ENCODE measurements around the gene SIRT2. TPM values are rescaled to one million over a fixed set of nuclear protein-coding genes. Genes with fewer than 3 reads are reported as not detected.

SIRT2 gene
- total and polyA plus RNA-seq, 2 of the 8 experiments (the other 6 are each of a cell fraction or from before 2014, with no cell fraction given): 6.5 to 10.0 TPM

GRCh38 chr19:38907227-38907626 is 7.8 kb upstream of the SIRT2 start:
- ChIA-PET POLR2A (ENCODE audit: partially characterized antibody) (interaction anchor here (0.8 to 1.5 kb wide), 3 partner anchors 10 to 27 kb away, joined by 3 to 4 read pairs (median 4); no protein-coding TSS in a partner anchor), CTCF (ENCODE audit: partially characterized antibody) (interaction anchor here (1.2 kb wide), 1 partner anchor 22 kb away, joined by 5 read pairs; no protein-coding TSS in a partner anchor)
- Histone ChIP-seq H3K36me3 (ENCODE audit: control insufficient read depth in 2 of 4, insufficient read depth in 4 of 4, low read length in 3 of 4) (peaks cover 0 to 15% (median 1%) of the 10 kb centered on the region in 4 experiments; a peak in 3 of 8 replicates), H3K14ac (ENCODE audit: insufficient read length) (no peak overlapping the region), H3K4ac (replicated peaks; ENCODE audit: insufficient read length, low read depth, low read length) (no peak overlapping the region), H3K9ac (replicated peaks in 1 of 4; ENCODE audit: extremely low read depth in 1 of 4, low read depth in 3 of 4, low read length in 3 of 4) (no peak overlapping the region), H4K20me1 (replicated peaks in 1 of 2; ENCODE audit: control insufficient read depth in 1 of 2, insufficient read depth in 2 of 2, low read length in 2 of 2) (peaks cover 0 to 6% of the 10 kb centered on the region in 2 experiments), H3K79me1 (ENCODE audit: low read depth, low read length) (no peaks in the 10 kb centered on the region), H3K4me1 (replicated peaks in 1 of 4; ENCODE audit: control insufficient read depth in 3 of 4, insufficient read depth in 4 of 4, low read length in 3 of 4) (peaks cover 0 to 8% (median 1%) of the 10 kb centered on the region in 4 experiments; a peak in 3 of 7 replicates), H2BK5ac (ENCODE audit: low read depth, low read length) (no peak overlapping the region), H2BK120ac (replicated peaks; ENCODE audit: low read depth, low read length) (no peak overlapping the region), H2AK5ac (ENCODE audit: low read depth, low read length) (no peak overlapping the region), H2AFZ (ENCODE audit: low read length) (no peak overlapping the region), H3K56ac (replicated peaks; ENCODE audit: insufficient read length, low read depth, low read length) (no peak overlapping the region), H4K5ac (ENCODE audit: insufficient read length, low read depth, low read length) (no peak overlapping the region), H3K23ac (ENCODE audit: insufficient read length) (no peak overlapping the region), H3K27ac (ENCODE audit: low read depth, low read length) (no peak overlapping the region), H2BK12ac (ENCODE audit: low read depth, low read length) (no peak overlapping the region), H2BK20ac (ENCODE audit: low read length) (no peak overlapping the region), H3K4me3 (ENCODE audit: extremely low read depth in 1 of 4, insufficient read depth in 2 of 4, low read depth in 3 of 4, low read length in 4 of 4) (no peak overlapping the region), H3K79me2 (ENCODE audit: control insufficient read depth in 1 of 2, insufficient read depth in 2 of 2, low read length in 2 of 2) (no peaks in the 10 kb centered on the region), H3K4me2 (ENCODE audit: insufficient read depth in 1 of 2, low read depth in 2 of 2, low read length in 2 of 2) (no peak overlapping the region), H3K27me3 (replicated peaks in 1 of 4; ENCODE audit: control insufficient read depth in 3 of 4, extremely low read depth in 1 of 4, insufficient read depth in 3 of 4, low read length in 3 of 4) (no peaks in the 10 kb centered on the region; a peak in 1 of 7 replicates), H2BK15ac (ENCODE audit: low read length) (no peak overlapping the region), H4K91ac (replicated peaks; ENCODE audit: insufficient read length, low read length) (no peak overlapping the region), H4K8ac (ENCODE audit: extremely low read depth, insufficient read depth, low read length) (peak overlapping the region; percentile 51; the same call in 1 of the 2 replicates), H3K18ac (ENCODE audit: extremely low read depth, low read length) (no peak overlapping the region), H3K9me3 (ENCODE audit: insufficient read depth in 2 of 2, low read depth in 1 of 2, low read length in 1 of 2) (no peaks in the 10 kb centered on the region; a peak in 1 of 4 replicates), H3K23me2 (ENCODE audit: low read depth, low read length) (no peaks in the 10 kb centered on the region; the same call in 1 of the 2 replicates)
- 98% methylated on average over 20 of the region's 29 CpGs; no CpG with 5 or more reads in 1 of the 2 experiments for WGBS, 2 experiments (ENCODE audit: extremely low coverage in 1 of 2, insufficient coverage in 1 of 2, insufficient read length in 1 of 2, insufficient replicate concordance in 2 of 2, low coverage in 1 of 2, low lambda C conversion rate in 2 of 2, missing lambda C conversion rate in 1 of 2)
- TF ChIP-seq TAF7 (optimal IDR thresholded peaks at IDR 0.05; ENCODE audit: borderline replicate concordance, low read depth, low read length): no peak
- TF ChIP-seq SP2 (IDR thresholded peaks at IDR 0.05; ENCODE audit: low read length): no peak
- TF ChIP-seq YY1 (IDR thresholded peaks at IDR 0.05; ENCODE audit: low read depth, low read length): no peak
- TF ChIP-seq RXRA (IDR thresholded peaks at IDR 0.05; ENCODE audit: insufficient read depth, low read depth, low read length): no peak
- no peak for TF ChIP-seq KDM4A (IDR thresholded peaks at IDR 0.05; ENCODE audit: low read depth, low read length, severe bottlenecking)
- TF ChIP-seq MAX (IDR thresholded peaks at IDR 0.05): no peak
- TF ChIP-seq RAD21 (IDR thresholded peaks at IDR 0.05 in 1 of 2, conservative IDR thresholded peaks at IDR 0.05 in 1 of 2; ENCODE audit: low read depth in 2 of 2, low read length in 2 of 2): no peak
- TF ChIP-seq SIX5 (IDR thresholded peaks at IDR 0.05; ENCODE audit: low read depth, low read length): no peak
- no peak for FAIRE-seq
- DNase-seq (ENCODE audit: low read depth in 1 of 2, low spot score in 2 of 2): no peak

Data from H1 (cell line).